GM18499 (cell line): ENCODE measurements around the gene PPFIBP1.
"Not testable (repeated sequence)": the region's sequence is repeated elsewhere in the genome, so short reads cannot be mapped to it uniquely, and the experiment has no call there.

Source experiments
- ATAC-seq: cut with Tn5 transposase; IDR thresholded peaks from one replicate; pipeline ENCODE4 v1.9.1; 2021; ENCODE audit warnings: moderate number of reproducible peaks; ENCODE audit not compliant: insufficient read depth, unreplicated experiment

The PPFIBP1 gene

GRCh38 chr12:27734321-27734720, 210.3 kb downstream of the PPFIBP1 start:
- ATAC-seq: not testable (repeated sequence)

GRCh38 chr12:27743601-27744000, 219.6 kb downstream of the PPFIBP1 start:
- no peak for ATAC-seq
